HCT116 (cell line): ENCODE data around the gene SLC8A1.

Source experiments
- CEBPB ChIP-seq: IDR thresholded peaks from 2 replicates; pipeline ENCODE4 v1.6.1; 2012; ENCODE audit warnings: low read depth
- POLR2A ChIP-seq: IDR thresholded peaks from 2 replicates; pipeline ENCODE4 v1.7.0; 2011; ENCODE audit warnings: borderline replicate concordance; ENCODE audit not compliant: insufficient read depth, insufficient read length; ENCODE audit errors: extremely low read depth
- POLR2AphosphoS5 ChIP-seq: IDR thresholded peaks from 2 replicates; pipeline ENCODE4 v1.6.1; 2011; ENCODE audit warnings: mild to moderate bottlenecking, low read depth, low read length, moderate library complexity
- REST ChIP-seq: IDR thresholded peaks from 2 replicates; pipeline ENCODE4 v1.6.1; 2012; ENCODE audit warnings: low read depth
- TF ChIP-seq, protein P1 (sequence below), 3 experiments: fragments of 200-600 bp in 1 of 3; sonication (generic) in 1 of 3; IDR thresholded peaks in 2 of 3; conservative IDR thresholded peaks in 1 of 3; 2 replicates each; pipeline ENCODE4 v1.5.1; 2012 to 2017; ENCODE audit warnings: low read depth in 2 of 3, low read length in 2 of 3, antibody characterized with exemption in 1 of 3, borderline replicate concordance in 1 of 3, control low read depth in 1 of 3, mild to moderate bottlenecking in 1 of 3, mixed read lengths in 1 of 3, mixed run types in 1 of 3, moderate library complexity in 1 of 3; ENCODE audit not compliant: insufficient read depth in 1 of 3
- TF ChIP-seq, protein P2 (sequence below): IDR thresholded peaks from 2 replicates; pipeline ENCODE4 v1.6.1; 2012
- TF ChIP-seq, protein P3 (sequence below): IDR thresholded peaks from 2 replicates; pipeline ENCODE4 v1.6.1; 2011; ENCODE audit warnings: mild to moderate bottlenecking, low read length, moderate library complexity; ENCODE audit not compliant: insufficient replicate concordance; ENCODE audit errors: extremely low read depth

GRCh38 chr2:40048506-40048905 lies 403.4 kb downstream of the SLC8A1 start:
- TF ChIP-seq POLR2AphosphoS5 (no peak), REST (no peak), POLR2A (no peak), CEBPB (no peak)
- TF ChIP-seq, protein P1, sequence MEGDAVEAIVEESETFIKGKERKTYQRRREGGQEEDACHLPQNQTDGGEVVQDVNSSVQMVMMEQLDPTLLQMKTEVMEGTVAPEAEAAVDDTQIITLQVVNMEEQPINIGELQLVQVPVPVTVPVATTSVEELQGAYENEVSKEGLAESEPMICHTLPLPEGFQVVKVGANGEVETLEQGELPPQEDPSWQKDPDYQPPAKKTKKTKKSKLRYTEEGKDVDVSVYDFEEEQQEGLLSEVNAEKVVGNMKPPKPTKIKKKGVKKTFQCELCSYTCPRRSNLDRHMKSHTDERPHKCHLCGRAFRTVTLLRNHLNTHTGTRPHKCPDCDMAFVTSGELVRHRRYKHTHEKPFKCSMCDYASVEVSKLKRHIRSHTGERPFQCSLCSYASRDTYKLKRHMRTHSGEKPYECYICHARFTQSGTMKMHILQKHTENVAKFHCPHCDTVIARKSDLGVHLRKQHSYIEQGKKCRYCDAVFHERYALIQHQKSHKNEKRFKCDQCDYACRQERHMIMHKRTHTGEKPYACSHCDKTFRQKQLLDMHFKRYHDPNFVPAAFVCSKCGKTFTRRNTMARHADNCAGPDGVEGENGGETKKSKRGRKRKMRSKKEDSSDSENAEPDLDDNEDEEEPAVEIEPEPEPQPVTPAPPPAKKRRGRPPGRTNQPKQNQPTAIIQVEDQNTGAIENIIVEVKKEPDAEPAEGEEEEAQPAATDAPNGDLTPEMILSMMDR (IDR thresholded peaks at IDR 0.05 in 2 of 3, conservative IDR thresholded peaks at IDR 0.05 in 1 of 3; ENCODE audit: borderline replicate concordance in 1 of 3, insufficient read depth in 1 of 3, low read depth in 2 of 3, low read length in 2 of 3) = no peak
- TF ChIP-seq, protein P2, sequence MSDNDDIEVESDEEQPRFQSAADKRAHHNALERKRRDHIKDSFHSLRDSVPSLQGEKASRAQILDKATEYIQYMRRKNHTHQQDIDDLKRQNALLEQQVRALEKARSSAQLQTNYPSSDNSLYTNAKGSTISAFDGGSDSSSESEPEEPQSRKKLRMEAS = no peak
- TF ChIP-seq, protein P3, sequence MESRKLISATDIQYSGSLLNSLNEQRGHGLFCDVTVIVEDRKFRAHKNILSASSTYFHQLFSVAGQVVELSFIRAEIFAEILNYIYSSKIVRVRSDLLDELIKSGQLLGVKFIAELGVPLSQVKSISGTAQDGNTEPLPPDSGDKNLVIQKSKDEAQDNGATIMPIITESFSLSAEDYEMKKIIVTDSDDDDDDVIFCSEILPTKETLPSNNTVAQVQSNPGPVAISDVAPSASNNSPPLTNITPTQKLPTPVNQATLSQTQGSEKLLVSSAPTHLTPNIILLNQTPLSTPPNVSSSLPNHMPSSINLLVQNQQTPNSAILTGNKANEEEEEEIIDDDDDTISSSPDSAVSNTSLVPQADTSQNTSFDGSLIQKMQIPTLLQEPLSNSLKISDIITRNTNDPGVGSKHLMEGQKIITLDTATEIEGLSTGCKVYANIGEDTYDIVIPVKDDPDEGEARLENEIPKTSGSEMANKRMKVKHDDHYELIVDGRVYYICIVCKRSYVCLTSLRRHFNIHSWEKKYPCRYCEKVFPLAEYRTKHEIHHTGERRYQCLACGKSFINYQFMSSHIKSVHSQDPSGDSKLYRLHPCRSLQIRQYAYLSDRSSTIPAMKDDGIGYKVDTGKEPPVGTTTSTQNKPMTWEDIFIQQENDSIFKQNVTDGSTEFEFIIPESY = no peak
